Hypothalamus (tissue), 51 donors: ENCODE measurements around the gene TYK2.
"Not testable (repeated sequence)": the region's sequence is repeated elsewhere in the genome, so short reads cannot be mapped to it uniquely, and the experiment has no call there.

Experiments
- DNase-seq, 51 donors: peaks; one replicate each; lab custom pipeline; 2025; lab: John Stamatoyannopoulos, UW

Gene TYK2

DNA sequence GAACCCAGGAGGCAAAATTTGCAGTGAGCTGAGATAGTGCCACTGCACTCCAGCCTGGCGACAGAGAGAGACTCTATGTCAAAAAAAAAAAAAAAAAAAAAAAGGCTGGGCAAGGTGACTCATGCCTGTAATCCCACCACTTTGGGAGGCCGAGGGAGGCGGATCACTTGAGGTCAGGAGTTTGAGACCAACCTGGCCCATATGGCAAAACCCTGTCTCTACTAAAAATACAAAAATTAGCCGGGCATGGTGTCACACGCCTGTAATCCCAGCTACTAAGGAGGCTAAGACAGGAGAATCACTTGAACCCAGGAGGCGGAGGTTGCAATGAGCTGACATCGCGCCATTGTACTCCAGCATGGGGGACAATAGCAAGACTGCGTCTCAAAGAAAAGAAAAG is 43.6 kb downstream of the TYK2 start:
- not testable (repeated sequence) for DNase-seq

DNA sequence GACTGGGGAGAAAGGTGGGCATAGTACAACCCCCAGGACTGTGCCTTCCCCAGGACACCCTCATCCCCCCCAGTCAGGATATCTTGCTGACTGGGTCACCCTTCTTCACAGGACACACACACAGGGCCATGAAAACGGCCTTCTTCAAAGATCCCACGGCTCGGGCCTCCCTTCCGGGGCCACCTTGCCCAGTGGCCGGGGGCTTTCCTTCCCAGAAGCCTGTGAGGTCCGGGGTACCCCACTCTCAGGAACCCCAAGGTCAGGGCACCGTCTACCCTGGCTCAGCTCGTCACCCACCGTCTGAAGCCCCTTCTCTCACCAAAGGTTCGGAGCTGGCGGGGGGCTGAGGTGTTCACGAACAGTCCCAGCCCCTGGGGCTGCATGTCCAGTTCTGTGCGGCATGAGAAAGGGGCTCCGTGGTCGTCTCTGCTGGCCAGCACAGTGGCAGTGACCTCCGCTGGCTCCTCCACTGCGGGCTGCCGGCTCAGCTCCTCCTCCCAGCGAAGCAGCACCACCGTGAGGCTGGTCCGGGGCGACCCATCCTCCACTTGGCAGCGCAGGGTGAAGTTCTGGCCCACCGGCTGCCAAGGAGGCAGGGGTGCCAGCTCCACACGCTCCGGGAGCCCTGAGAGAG is 44.9 kb downstream of the TYK2 start:
- DNase-seq = peak in 19 of 51 donors; percentile 5 to 49 (median 24)

DNA sequence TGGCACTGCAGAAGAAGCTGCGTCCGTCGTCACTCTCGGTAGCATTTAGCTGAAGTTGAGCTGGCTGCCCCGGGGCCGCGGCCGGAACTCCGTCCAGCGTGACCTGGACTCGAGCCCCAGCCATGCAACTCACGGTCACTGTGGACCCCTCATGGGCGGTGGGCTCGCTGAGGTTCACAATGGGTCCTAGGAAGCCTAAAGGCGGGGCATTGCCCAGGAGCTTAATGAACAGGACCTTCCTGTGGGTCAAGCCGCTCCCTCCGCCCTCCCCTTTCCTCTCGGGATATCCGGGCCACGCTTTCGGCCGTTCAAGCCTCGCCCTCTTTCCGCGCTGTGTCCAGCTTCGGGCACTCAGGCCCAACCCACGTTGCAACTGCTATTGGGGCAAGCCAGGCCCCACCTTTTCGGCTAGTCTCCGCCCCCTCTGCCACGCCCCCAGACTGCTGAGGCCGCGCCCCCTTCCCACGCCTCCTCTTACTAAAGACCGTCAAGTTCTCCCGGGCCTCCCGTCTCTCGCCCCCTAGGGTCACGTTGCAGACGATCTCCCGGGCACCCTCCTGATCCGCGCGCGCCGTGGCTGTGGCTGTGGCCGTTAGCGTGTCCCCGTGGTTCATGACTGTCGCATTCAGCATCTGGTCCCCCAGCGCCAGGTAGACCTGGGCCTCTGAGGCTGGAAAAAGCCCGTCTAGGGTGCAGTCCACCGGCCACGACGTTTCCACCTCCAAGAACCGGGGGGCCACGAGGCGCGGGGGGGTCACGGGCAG is 45.6 kb downstream of the TYK2 start:
- peak in 50 of 51 donors; percentile 3 to 81 (median 61) for DNase-seq

DNA sequence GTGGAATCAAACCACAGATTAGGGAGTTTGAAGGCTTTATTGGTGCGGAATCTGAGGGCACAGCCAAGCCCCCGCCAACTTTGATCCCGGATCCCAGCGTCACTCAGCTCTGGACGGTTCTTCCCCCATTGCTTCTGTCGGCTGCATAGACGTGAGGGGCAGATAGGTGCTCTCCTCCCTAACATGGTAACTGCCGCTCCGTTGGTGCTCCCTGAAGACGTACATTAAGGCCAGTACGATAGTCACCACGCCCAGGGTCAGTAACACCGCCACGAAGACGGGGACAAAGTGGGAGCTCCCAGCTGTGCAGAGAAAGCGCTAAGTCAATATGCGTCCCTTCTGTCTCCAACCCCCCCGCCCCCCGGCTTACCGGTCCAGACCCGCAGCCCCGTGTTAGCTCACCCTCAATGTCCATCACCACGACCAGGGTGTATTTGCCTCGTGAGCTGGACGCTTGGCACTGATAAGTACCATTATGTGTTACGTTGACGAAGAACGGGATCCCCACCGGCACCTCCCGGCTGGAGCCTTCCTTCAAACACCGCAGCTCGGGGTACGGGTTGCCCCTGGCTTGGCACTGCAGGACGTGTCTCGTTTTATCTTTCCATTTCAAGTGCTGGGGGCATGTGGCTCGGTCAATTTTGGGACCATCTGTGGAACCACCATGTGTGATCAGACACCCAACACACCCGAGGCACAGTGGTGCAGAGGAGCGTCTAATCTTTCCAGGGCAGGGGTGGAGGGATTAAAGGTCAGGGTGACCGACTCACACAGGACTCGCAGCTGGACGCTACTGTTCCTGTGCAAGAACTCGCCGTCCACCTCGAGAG is 46.4 kb downstream of the TYK2 start:
- DNase-seq = no peak

DNA sequence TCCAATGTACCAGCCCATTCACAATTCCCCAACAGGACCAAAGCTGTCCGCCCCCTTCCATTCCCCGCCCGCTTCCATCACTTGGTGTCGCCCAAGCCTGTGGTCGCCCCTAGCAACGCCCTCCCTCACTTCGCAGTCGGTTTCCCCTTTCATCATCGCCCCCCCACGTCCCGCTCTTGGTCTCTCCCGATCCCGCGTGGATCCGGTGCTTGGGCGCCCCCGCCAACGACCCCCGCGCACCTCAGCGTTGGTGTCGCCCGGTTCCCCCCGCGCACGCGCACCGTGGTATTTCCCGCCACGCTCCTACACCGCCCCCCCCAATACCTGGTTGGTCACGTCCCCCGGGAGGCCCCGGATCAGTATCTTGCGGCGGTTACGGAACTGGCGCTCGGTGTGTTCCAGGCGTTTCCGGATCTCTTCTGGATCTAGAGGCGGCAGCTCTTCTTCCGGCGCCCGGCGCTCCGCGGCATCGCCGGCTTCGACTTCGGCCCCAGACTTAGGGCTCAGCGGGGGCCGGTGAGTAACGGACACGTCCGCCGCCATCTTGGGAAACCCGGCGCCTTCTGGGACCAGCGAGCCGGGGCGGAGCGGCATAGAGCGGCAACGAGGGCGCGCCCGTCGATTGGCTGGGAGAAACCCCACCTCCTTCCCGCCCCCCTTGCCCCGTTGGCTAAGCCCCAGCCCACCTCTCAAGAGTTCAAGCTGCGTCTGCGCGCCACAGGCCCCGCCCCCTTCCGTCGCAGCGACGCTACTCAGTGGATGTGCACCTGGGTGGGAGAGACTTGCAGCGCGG is 47.2 kb downstream of the TYK2 start, which contains the start of gene RAVER1:
RAVER1 (minus strand) TSS at position 565 of the 793 bp plus-strand sequence; CDS start at position 543, 22 bp downstream.
- DNase-seq = peak; percentile 82 to 98 (median 95)

DNA sequence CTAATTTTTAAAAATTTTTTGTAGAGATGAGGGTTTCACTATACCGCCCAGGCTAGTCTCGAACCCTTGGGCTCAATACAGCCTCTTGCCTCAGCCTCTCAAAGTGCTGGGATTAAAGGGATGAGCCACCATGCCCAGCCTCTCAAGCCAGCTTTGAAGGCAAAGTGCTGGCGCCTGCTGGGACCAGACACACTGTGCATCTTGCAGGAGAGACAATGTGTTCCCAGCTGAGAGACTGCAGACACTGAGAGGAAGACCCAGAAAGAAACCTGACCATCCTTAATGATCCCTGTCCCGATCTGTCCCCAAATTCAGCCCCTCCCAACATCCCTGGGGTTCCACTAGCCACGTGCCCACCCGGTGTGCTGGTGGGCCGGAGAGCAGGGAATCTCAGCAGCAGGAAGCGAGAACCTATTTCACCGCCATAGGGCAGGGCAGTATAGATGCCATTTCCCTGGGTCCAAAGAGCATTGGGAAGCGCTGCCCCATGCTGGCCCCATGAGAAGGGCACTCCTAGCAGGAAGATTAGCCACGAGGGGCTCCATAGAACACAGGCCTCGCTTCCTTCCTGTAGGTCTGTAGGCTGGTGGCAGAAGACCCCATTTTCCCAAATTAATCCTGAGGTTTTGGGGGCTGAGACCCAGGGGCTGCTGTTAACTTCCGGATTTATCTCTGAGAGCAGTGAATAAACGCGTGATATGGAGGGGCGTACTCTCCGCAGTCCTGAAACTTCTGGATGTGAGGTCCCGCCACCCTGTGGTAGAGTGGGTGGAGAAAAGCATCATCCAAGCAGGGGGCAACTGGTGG is 48.0 kb downstream of the TYK2 start:
- no peak for DNase-seq

DNA sequence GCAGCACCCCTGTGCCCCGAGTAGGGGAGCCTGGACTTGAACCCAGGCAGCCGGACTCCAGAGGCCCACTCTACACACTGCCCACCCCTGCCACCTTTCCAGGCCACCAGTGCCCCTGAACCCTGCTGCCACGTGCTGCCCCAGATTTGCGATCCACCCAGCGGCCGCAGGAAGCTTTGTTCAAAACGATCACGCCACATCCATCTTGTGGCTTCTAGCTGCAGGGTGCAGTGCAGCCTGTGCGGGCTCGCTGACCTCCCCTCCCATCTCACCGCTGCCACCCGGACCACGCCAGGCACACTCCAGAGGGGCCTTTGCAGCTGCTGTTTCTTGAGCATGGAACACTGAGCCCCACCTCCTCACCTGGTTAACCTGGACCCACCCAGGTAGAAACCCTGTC is 50.8 kb downstream of the TYK2 start:
- no peak for DNase-seq

DNA sequence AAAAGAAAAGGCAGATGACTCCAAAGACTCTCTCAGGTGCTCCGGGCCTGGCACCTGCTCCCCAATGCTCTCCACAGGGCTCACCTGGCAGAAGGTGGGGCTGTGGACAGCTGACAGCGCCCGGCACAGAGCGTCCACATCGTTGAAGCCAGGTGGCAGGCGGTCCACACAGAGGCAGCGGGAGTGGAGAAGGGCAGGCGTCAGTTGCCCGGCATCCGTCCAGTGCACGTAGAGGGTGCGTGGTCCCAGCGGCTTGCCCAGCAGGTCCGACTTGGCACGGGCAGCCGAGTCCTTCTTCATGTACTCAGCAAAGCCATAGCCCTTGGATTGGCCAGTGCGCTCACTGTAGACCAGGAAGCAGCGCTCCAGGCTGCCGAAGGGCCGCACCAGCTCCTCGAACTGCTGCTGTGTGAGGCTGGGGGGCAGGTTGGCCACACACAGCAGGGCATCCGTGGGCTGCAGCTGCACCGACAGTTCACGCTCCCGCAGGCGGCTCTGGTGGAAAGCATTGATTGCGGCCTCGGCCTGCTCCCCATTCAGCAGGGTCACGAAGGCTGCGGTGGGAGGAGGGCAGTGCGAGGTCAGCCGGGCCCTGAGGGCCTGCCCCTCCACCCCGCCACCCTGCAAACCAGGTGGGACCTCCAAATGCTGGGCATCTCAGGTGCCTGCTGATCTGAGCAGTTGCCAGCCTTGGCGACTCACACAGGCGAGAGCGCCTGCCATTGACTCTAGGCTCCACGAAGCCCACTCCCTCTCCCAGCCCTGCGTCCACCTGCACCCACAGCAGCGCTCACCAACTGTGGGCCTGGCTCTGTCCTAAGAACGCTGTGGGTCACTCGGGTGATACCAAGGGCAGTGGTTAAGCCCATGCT is 51.6 kb downstream of the TYK2 start:
- DNase-seq = no peak

DNA sequence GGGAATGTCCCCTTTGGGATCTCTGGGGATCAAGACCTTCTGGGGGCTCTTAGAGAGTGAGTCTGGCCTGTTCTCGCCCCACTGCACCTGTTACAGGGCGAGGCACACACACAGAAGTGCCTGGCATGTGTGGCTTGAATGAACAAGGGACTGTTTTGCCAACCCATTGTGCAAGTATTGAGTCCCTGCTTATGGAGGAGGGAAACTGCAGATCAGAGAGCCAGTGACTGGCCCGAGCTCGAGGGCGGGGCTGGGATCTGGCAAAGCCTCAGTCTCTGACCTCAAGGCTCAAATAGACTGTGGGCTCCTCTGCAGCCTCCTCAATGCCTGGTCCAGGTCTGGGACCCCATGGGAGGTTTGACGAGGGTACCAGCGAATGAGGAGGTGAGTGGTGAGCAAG is 52.6 kb downstream of the TYK2 start:
- no peak for DNase-seq

DNA sequence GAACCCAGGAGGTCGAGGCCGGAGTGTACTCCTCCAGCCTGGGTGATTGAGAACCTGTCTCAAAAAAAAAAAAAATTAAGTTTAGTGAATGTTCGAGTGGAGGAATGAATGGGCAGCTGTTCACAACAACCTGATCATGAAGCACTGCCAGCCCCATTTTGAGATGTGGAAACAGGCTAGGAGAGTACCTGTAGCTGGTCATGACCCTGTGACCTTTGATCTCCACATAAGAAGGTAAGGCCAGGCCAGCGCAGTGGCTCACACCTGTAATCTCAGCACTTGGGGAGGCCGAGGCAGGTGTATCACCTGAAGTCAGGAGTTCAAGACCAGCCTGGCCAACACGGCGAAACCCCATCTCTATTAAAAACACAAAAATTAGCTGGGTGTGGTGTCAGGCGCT is 54.6 kb downstream of the TYK2 start:
- DNase-seq = no peak

DNA sequence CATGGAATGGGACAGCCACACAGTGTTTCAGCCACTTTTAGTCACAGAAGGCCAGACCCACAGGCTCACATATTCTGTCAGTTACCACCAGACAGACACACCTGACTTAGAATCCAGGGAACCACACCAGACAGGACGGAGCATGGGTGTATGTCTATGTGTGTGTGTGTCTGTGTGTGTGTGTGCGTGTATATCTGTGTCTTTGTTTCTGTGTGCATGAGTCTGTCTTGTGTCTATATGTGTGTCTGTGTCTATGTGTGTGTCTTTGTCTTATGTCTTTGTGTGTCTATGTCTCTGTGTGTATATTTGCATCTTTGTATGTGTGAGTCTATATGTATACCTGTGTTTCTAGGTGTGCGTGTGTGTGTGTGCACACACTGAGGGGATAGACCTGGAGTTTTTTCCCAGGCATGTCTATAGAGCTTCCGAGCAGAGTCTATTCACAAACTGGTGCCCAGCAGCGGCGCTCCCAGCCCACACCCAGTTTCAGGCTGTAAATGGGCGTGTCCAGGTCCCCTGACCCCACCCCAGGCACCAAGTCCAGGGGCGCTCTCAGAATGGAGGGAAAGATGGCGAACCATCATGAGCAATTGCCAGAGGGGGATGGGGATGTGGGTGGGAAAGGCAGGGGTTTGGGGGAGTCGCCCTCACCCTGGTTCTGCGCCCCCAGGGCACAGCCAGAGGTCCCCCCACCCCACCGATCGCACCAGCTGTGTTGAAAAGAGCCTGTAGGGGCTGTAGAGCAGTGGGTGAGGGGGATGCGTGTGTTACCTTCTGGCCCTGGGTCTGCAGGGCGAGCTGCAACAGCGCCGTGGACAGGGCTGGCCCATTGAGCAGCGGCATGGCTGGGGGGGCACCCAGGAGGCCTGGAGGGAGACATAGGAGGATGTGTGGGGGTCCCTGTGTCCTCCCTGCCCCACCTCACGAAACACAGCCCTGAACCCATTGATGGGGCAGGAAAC is 58.2 kb downstream of the TYK2 start:
- DNase-seq = no peak

DNA sequence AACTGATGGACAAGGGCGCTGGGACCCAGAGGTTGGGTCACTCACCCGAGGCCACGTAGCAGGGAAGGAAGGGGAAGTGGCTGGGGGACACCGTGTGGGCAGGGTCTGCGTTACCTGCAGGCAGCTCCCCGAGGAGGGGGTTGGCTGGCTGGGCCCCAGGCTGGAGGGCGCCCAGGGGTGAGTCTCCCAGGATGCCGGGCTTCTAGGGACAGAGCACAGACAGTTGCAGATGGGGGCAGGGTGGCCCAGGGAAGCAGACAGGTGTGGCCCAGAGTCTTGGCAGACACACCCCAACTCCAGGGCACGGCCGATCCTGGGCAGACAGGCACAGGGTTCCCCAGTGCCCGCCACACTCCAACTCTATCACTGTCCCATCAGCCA is 59.0 kb downstream of the TYK2 start:
- no peak for DNase-seq

DNA sequence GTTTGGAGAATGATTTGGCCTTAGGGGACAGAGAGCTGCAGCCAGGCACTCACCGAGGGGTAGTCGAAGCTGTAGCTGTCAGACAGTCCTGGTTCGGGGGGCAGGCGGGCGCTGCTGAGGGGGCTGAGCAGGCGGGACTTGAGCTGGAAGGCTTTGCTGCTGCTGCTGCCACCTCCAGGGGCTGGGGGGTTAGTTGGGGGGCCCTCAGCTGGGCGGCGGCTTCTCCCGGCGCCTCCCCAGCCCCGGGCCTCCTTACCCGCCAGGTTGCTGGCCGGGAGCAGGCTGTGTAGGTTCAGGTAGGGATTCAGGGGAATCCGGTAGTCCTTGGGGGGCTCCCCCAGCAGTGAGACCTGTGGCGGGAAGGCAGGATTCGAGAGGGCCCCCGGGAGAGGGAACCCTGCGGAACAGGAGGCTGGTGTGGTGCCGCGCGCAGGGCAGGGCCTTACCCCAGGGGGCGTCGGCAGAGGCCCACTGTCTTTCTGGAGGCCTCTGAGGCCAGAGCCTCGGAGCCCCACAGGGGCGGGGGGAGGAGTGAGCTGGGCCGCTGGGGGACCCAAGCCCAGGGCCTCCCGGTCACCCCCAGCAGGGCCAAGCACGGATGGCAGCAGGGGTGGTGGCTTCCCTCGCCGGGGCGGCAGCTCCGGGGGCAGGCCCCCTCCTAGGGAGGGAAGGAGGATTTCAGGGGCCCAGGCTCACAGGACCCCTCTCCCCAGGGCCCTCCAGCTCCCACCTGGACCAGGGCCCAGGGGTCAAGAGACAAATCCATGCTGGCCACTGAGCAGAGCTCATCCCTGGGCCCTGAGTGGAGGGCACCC is 59.6 kb downstream of the TYK2 start:
- no peak for DNase-seq

DNA sequence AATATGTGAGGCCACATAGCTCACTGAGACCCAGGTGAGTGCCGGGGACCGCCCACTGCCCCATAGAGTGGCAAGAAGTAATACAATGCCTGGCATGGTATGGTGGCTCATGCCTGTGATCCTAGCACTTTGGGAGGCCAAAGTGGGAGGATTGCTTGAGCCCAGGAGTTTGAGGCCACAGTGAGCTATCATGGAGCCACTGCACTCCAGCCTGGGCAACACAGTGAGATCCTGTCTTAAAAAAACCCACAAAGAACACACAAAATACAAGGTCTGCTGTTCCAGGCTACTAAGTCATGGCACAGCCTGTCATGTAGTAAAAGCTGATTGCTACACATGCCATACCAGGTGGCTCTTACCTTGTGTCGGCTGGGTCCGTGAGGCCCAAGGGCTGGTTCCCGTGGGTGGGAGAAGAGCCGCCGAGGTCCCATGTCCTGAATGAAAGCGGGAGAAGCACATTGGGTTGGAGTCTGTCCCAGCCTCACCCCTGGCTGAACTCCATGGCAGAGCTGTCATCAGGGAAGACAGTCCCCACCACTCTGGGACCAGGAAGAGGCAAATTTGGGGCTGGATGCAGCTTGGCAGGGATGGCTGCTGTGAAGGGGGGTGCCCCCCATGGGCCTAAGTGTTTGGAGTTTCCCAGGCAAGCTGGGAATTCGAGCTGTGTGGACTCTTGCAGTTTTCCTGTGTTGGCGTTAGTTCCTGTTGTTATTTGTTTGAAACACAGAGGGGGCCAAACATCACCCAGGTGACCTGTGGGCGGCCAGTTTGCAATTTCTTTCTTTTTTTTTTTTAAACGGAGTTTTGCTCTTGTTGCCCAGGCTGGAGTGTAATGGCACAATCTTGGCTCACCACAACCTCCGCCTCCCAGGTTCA is 61.3 kb downstream of the TYK2 start:
- DNase-seq = no peak

DNA sequence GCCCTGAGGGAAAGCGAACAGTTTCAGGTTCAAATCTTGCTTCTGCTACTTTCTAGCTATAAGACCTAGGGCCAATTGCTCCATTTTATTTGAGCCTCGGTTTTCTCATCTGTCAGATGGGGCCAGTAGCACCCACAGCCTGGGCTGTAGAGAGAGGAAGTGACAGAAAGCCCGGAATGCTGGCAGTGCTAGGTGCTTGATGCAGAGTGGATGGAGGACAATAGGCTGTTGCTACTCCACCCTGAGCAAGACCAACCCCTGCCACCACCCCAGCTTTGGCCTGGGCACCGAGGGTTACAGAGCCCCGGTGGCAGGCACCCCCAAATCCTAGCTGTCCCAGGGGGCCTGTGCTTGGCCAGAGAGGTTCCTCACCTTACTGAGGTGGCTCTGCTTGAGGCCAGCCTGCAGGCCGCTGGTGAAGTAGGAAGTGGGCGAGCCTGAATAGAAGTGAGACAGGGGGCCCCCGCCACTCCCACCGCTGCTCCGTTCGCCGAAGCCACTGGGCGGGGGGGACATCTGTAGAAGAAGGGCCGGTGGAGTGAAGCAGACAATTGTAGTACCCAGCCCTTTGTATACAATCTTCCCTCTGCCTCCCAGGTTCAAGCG is 62.4 kb downstream of the TYK2 start:
- no peak for DNase-seq
